Keratinocyte (primary cell): ENCODE data around the gene TRIM27. TPM values are rescaled to one million over a fixed set of nuclear protein-coding genes. Genes with fewer than 3 reads are reported as not detected.
A peak's percentile ranks its signal among the peaks of the same experiment; 100 is the strongest.
"Not testable (repeated sequence)": the region's sequence is repeated elsewhere in the genome, so short reads cannot be mapped to it uniquely, and the experiment has no call there.

ENCODE experiments used
- DNase-seq: peaks from one replicate; pipeline ENCODE4 v3.0.0-alpha.2; 2011; ENCODE audit warnings: low read depth, missing footprints, low spot score
- FAIRE-seq: peaks from 2 replicates; lab custom pipeline; 2011; peaks lifted over from hg19 to GRCh38; lab: Jason Lieb, UNC
- H2AFZ ChIP-seq: 2 replicates; pipeline ENCODE4 v1.6.0; 2012; ENCODE audit warnings: low read length, control low read depth, inconsistent platforms; ENCODE audit not compliant: control insufficient read depth
- H3K27ac ChIP-seq: 2 replicates; pipeline ENCODE4 v1.5.1; 2011; ENCODE audit warnings: low read length; ENCODE audit not compliant: control insufficient read depth, insufficient read depth
- H3K27me3 ChIP-seq: 3 replicates; pipeline ENCODE4 v1.6.0; 2011; ENCODE audit warnings: low read length; ENCODE audit not compliant: control insufficient read depth, insufficient read depth; ENCODE audit errors: extremely low read depth
- H3K36me3 ChIP-seq, 2 experiments: 2 replicates in 1 of 2; 3 replicates in 1 of 2; pipeline ENCODE4 v1.5.1; 2011; ENCODE audit warnings: low read length in 2 of 2, mild to moderate bottlenecking in 1 of 2; ENCODE audit not compliant: control insufficient read depth in 2 of 2, insufficient read depth in 2 of 2; ENCODE audit errors: extremely low read depth in 1 of 2
- H3K4me1 ChIP-seq: 3 replicates; pipeline ENCODE4 v1.5.1; 2011; ENCODE audit warnings: low read length; ENCODE audit not compliant: control insufficient read depth, insufficient read depth; ENCODE audit errors: extremely low read depth
- H3K4me2 ChIP-seq: 3 replicates; pipeline ENCODE4 v1.6.0; 2011; ENCODE audit warnings: low read depth, low read length; ENCODE audit not compliant: control insufficient read depth, insufficient read depth; ENCODE audit errors: extremely low read depth
- H3K4me3 ChIP-seq, 3 experiments: fragments of 200-600 bp in 1 of 3; sonication (generic) in 1 of 3; 2 replicates in 2 of 3; 3 replicates in 1 of 3; pipeline ENCODE4 v1.5.1; 2011 to 2016; ENCODE audit warnings: low read length in 3 of 3, mild to moderate bottlenecking in 3 of 3, control low read depth in 2 of 3, inconsistent platforms in 1 of 3, low read depth in 1 of 3, mixed read lengths in 1 of 3, mixed run types in 1 of 3, moderate library complexity in 1 of 3; ENCODE audit not compliant: control insufficient read depth in 2 of 3, insufficient read depth in 2 of 3; ENCODE audit errors: extremely low read depth in 1 of 3
- H3K79me2 ChIP-seq: 2 replicates; pipeline ENCODE4 v1.6.0; 2012; ENCODE audit warnings: low read length; ENCODE audit not compliant: control insufficient read depth, insufficient read depth
- H3K9ac ChIP-seq: 3 replicates; pipeline ENCODE4 v1.6.0; 2011; ENCODE audit warnings: low read length; ENCODE audit not compliant: control insufficient read depth, insufficient read depth; ENCODE audit errors: extremely low read depth
- H3K9me1 ChIP-seq: 3 replicates; pipeline ENCODE4 v1.6.0; 2011; ENCODE audit warnings: low read length; ENCODE audit not compliant: control insufficient read depth, insufficient read depth; ENCODE audit errors: extremely low read depth
- H3K9me3 ChIP-seq: 2 replicates; pipeline ENCODE4 v1.5.1; 2012; ENCODE audit warnings: low read depth, low read length; ENCODE audit not compliant: control insufficient read depth
- H4K20me1 ChIP-seq: 3 replicates; pipeline ENCODE4 v1.6.0; 2011; ENCODE audit warnings: low read length; ENCODE audit not compliant: control insufficient read depth, insufficient read depth; ENCODE audit errors: extremely low read depth
- EZH2 ChIP-seq: IDR thresholded peaks from one replicate; pipeline ENCODE4 v1.6.1; 2012; ENCODE audit warnings: inconsistent platforms, mild to moderate bottlenecking, low read length, moderate library complexity
- dilution Hi-C: fragments of 300-500 bp; cut with MboI; formaldehyde crosslinking; loops from one replicate; pipeline ENCODE4 v1.7.0; 2020; ENCODE audit warnings: low sequenced_read_pairs; ENCODE audit not compliant: extremely low pct_ligation_motif_present
- polyA plus RNA-seq, 5 experiments: library from polyadenylated mRNA; depleted of rRNA in 3 of 5; stranded (reverse) in 3 of 5; stranded (forward) in 1 of 5; unstranded in 1 of 5; fragments of >200 nt; gene quantifications; 1 replicate in 1 of 5; 2 replicates in 3 of 5; 3 replicates in 1 of 5; pipeline versions ENCODE4 v1.2.1 to v1.2.3, GENCODE V29; 2011 to 2012; ENCODE audit warnings: missing spikeins in 2 of 5, low read depth in 1 of 5, low replicate concordance in 1 of 5
- TF ChIP-seq, protein P1 (sequence below), 3 experiments: IDR thresholded peaks in 1 of 3; conservative IDR thresholded peaks in 1 of 3; optimal IDR thresholded peaks in 1 of 3; 2 replicates in 2 of 3; 3 replicates in 1 of 3; pipeline versions ENCODE3 to v1.5.1; 2011; ENCODE audit warnings: low read length in 3 of 3, mild to moderate bottlenecking in 3 of 3, moderate library complexity in 2 of 3, control low read depth in 1 of 3, inconsistent platforms in 1 of 3; ENCODE audit not compliant: insufficient read depth in 2 of 3; ENCODE audit errors: extremely low read depth in 1 of 3

Gene TRIM27
- polyA plus RNA-seq, 1 donor (not counting 4 experiments of a cell fraction or from before 2014, with no cell fraction given) = 47.3 TPM

DNA sequence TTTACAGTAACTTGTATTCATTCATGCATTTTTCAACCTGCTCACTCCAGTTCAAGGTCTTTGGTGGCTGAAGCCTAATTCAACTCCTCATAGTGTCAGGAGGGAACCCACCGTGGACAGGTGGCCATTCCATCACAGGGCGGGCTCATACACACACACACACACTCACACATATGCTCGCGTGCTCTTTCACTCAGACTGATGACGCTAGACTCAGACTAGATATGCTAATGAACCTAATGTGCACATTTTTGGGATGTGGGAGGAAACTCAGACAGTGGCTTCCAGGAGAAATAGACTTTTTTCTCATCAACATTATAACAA is 56.7 kb downstream of the TRIM27 start:
- dilution Hi-C loops = no loop called here
- Histone ChIP-seq H3K9me1 (no peaks in the 10 kb centered on the region), H2AFZ (peak overlapping the region; percentile 78), H3K9ac (peak overlapping the region; percentile 26), H3K4me2 (peak overlapping the region; percentile 59), H4K20me1 (no peaks in the 10 kb centered on the region), H3K4me1 (peaks cover 13% of the 10 kb centered on the region), H3K4me3 (peak overlapping the region; percentile 54 to 60 (median 58)), H3K27ac (no peak overlapping the region), H3K9me3 (no peaks in the 10 kb centered on the region), H3K27me3 (no peaks in the 10 kb centered on the region), H3K36me3 (no peaks in the 10 kb centered on the region), H3K79me2 (no peaks in the 10 kb centered on the region)
- FAIRE-seq (no peak), DNase-seq (no peak)
- TF ChIP-seq, protein P1, sequence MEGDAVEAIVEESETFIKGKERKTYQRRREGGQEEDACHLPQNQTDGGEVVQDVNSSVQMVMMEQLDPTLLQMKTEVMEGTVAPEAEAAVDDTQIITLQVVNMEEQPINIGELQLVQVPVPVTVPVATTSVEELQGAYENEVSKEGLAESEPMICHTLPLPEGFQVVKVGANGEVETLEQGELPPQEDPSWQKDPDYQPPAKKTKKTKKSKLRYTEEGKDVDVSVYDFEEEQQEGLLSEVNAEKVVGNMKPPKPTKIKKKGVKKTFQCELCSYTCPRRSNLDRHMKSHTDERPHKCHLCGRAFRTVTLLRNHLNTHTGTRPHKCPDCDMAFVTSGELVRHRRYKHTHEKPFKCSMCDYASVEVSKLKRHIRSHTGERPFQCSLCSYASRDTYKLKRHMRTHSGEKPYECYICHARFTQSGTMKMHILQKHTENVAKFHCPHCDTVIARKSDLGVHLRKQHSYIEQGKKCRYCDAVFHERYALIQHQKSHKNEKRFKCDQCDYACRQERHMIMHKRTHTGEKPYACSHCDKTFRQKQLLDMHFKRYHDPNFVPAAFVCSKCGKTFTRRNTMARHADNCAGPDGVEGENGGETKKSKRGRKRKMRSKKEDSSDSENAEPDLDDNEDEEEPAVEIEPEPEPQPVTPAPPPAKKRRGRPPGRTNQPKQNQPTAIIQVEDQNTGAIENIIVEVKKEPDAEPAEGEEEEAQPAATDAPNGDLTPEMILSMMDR (optimal IDR thresholded peaks at IDR 0.05 in 1 of 3, IDR thresholded peaks at IDR 0.05 in 1 of 3, conservative IDR thresholded peaks at IDR 0.05 in 1 of 3; ENCODE audit: extremely low read depth in 1 of 3, insufficient read depth in 2 of 3, low read length in 3 of 3) = no peak
- TF ChIP-seq EZH2 = no peak

DNA sequence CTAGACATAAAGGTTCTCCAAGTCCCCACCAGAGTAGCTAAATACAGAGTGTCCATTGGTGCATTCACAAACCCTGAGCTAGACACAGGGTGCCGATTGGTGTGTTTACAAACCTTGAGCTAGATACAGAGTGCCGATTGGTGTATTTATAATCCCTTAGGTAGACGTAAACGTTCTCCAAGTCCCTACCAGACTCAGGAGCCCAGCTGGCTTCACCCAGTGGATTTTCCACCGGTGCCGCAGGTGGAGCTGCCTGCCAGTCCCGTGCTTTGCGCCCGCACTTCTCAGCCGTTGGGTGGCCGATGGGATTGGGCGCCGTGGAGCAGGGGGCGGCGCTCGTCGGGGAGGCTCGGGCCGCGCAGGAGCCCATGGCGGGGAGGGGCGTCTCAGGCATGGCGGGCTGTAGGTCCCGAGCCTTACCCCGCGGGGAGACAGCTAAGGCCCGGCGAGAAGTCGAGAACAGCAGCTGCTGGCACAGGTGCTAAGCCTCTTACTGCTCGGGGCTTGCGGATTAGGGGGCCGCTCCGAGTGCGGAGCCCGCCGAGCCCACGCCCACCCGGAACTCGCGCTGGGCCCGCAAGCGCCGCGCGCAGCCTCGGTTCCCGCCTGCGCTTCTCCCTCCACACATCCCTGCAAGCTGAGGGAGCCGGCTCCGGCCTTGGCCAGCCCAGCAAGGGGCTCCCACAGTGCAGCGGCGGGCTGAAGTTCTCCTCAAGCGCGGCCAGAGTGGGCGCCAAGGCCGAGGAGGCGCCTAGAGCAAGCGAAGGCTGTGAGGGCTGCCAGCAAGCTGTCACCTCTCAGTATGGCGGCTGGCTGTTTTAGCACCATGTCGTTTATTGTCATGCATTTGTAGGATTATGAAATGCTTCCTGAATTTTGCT is 57.3 kb downstream of the TRIM27 start:
- H4K20me1 ChIP-seq, FAIRE-seq, dilution Hi-C loops, H3K79me2 ChIP-seq, H3K36me3 ChIP-seq, H3K9me1 ChIP-seq, H3K27me3 ChIP-seq, H3K27ac ChIP-seq, DNase-seq, H3K9me3 ChIP-seq: not testable (repeated sequence)
- peak overlapping the region; percentile 59 for H3K4me2 ChIP-seq
- peak overlapping the region; percentile 54 to 60 (median 58) for H3K4me3 ChIP-seq
- peak overlapping the region; percentile 78 for H2AFZ ChIP-seq
- peaks cover 13% of the 10 kb centered on the region for H3K4me1 ChIP-seq
- peak overlapping the region; percentile 26 for H3K9ac ChIP-seq
